Measurements from ENCODE around the gene PNPLA7. TPM values are rescaled to one million over a fixed set of nuclear protein-coding genes. Genes with fewer than 3 reads are reported as not detected.

Gene PNPLA7
- total and polyA plus RNA-seq, 10 of the 15 experiments (the other 5 are each of a cell fraction or from before 2014, with no cell fraction given), result 0.04 to 0.85 (median 0.19) TPM; not detected in 1

DNA sequence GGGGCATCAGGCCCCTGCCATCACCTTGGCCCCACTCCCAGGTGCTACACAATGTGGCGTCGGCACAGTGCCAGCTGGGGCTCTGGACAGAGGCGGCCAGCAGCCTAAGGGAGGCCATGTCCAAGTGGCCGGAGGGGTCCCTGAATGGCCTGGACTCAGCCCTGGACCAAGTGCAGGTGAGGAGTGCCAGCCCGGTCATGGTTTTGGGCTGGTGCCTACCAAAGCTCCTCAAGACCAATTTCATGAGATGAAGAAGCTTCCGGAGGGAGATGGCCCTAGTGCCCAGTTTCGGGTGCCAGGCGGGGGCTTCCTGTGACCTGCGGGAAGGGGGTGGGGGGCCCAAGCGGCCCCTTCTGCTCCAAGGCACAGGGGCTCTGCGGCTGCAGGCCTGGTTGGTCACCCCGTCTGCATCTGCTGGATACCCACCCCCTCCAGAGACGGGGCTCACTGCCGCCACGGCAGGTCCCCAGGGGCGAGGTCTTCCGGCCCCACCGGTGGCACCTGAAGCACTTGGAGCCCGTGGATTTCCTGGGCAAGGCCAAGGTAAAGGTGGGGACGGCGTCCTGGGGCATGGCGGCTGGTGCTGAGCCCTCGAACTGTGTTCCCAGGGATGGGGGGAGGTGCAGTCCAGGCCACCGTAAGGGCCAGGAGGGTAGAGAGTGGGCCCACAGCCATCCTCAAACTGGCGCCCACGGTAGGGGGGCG lies 121.2 kb downstream of the PNPLA7 start:
- WGBS (ENCODE audit: insufficient coverage, insufficient replicate concordance, low lambda C conversion rate, missing lambda C conversion rate), result 7% methylated on average over 25 of the region's 27 CpGs
- Histone ChIP-seq H3K4me2 (ENCODE audit: control insufficient read depth, insufficient read depth) (no peak overlapping the region), H3K9ac (ENCODE audit: control insufficient read depth, insufficient read depth, low read length) (no peak overlapping the region), H3K36me3 (ENCODE audit: control insufficient read depth in 2 of 2, insufficient read depth in 2 of 2, low read length in 1 of 2) (no peaks in the 10 kb centered on the region), H3K4me1 (ENCODE audit: control insufficient read depth, insufficient read depth, low read length) (peaks cover 6% of the 10 kb centered on the region; the same call in 1 of the 2 replicates), H4K20me1 (ENCODE audit: control insufficient read depth, insufficient read depth) (no peaks in the 10 kb centered on the region), H3K9me3 (replicated peaks; ENCODE audit: control insufficient read depth, insufficient read depth, low read length) (no peaks in the 10 kb centered on the region), H3K27ac (ENCODE audit: control insufficient read depth, insufficient read depth) (no peak overlapping the region), H3K4me3 (no peak overlapping the region), H3K27me3 (replicated peaks in 1 of 2; ENCODE audit: control insufficient read depth in 2 of 2, insufficient read depth in 2 of 2, low read length in 1 of 2) (no peaks in the 10 kb centered on the region; a peak in 2 of 4 replicates), H3K79me2 (ENCODE audit: control insufficient read depth, insufficient read depth, low read length) (no peaks in the 10 kb centered on the region), H2AFZ (ENCODE audit: control insufficient read depth, low read depth, low read length) (no peak overlapping the region)
- RAD21 ChIA-PET (ENCODE audit: unreplicated experiment), result no interaction called here
- CTCF ChIA-PET, result no interaction called here
- ATAC-seq (peak; percentile 13), DNase-seq (ENCODE audit: low read depth, low spot score) (no peak), FAIRE-seq (no peak)
- POLR2A ChIA-PET, result no interaction called here
- no TSS peak for BruUV-seq (replicated peaks)
- TF ChIP-seq NFIC (IDR thresholded peaks at IDR 0.05; ENCODE audit: low read depth, low read length) (no peak), PAX5 (IDR thresholded peaks at IDR 0.05; ENCODE audit: borderline replicate concordance, low read depth, low read length) (no peak)
- in situ Hi-C loops (cut with MboI), result no loop called here
- SMC1A ChIA-PET (ENCODE audit: uncharacterized antibody, unreplicated experiment), result no interaction called here
- intact Hi-C loops (cut with micrococcal nuclease; ENCODE audit: unreplicated experiment), result loop anchor here (10.0 kb wide), 1 partner anchor 106 kb away; no protein-coding TSS in a partner anchor

DNA sequence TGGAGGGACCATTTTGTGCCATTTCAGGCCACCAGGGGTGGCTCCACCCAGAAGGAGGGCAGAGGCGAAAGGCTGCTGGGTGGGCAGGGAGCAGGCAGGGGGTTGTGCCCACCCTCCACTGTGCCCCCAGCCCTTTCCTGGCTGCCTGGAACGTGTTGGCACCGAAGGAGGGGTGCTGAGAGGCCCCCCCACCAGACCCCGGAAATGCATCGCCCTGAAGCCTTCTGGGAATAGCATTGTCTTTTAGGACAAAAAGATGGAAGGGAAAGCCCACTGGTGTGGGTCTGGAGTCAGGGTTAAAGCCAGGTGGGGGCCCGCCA lies 121.9 kb downstream of the PNPLA7 start:
- Histone ChIP-seq H3K27ac (ENCODE audit: control insufficient read depth, insufficient read depth) (no peak overlapping the region), H3K36me3 (ENCODE audit: control insufficient read depth in 2 of 2, insufficient read depth in 2 of 2, low read length in 1 of 2) (no peaks in the 10 kb centered on the region), H3K9ac (ENCODE audit: control insufficient read depth, insufficient read depth, low read length) (no peak overlapping the region), H3K4me2 (ENCODE audit: control insufficient read depth, insufficient read depth) (no peak overlapping the region), H3K4me3 (no peak overlapping the region), H3K27me3 (replicated peaks in 1 of 2; ENCODE audit: control insufficient read depth in 2 of 2, insufficient read depth in 2 of 2, low read length in 1 of 2) (no peaks in the 10 kb centered on the region; a peak in 2 of 4 replicates), H3K9me3 (replicated peaks; ENCODE audit: control insufficient read depth, insufficient read depth, low read length) (no peaks in the 10 kb centered on the region), H4K20me1 (ENCODE audit: control insufficient read depth, insufficient read depth) (no peaks in the 10 kb centered on the region), H3K4me1 (ENCODE audit: control insufficient read depth, insufficient read depth, low read length) (peaks cover 6% of the 10 kb centered on the region; the same call in 1 of the 2 replicates), H2AFZ (ENCODE audit: control insufficient read depth, low read depth, low read length) (no peak overlapping the region), H3K79me2 (ENCODE audit: control insufficient read depth, insufficient read depth, low read length) (no peaks in the 10 kb centered on the region)
- FAIRE-seq (no peak), DNase-seq (ENCODE audit: low read depth, low spot score) (no peak), ATAC-seq (no peak)
- POLR2A ChIA-PET, result no interaction called here
- RAD21 ChIA-PET (ENCODE audit: unreplicated experiment), result no interaction called here
- SMC1A ChIA-PET (ENCODE audit: uncharacterized antibody, unreplicated experiment), result no interaction called here
- intact Hi-C loops (cut with micrococcal nuclease; ENCODE audit: unreplicated experiment), result loop anchor here (10.0 kb wide), 1 partner anchor 107 kb away; no protein-coding TSS in a partner anchor
- CTCF ChIA-PET, result interaction anchor here (1.3 kb wide), 1 partner anchor 16 kb away, joined by 5 read pairs; no protein-coding TSS in a partner anchor
- 26% methylated on average over 5 of the region's 6 CpGs for WGBS (ENCODE audit: insufficient coverage, insufficient replicate concordance, low lambda C conversion rate, missing lambda C conversion rate)
- BruUV-seq (replicated peaks), result no TSS peak
- in situ Hi-C loops (cut with MboI), result no loop called here
- TF ChIP-seq YBX1 (IDR thresholded peaks at IDR 0.05) (no peak), TCF7 (IDR thresholded peaks at IDR 0.05; ENCODE audit: borderline replicate concordance) (no peak), KLF5 (IDR thresholded peaks at IDR 0.05; ENCODE audit: partially characterized antibody) (no peak), GABPA (IDR thresholded peaks at IDR 0.05; ENCODE audit: low read depth) (no peak), EP300 (IDR thresholded peaks at IDR 0.05; ENCODE audit: borderline replicate concordance in 1 of 2, control insufficient read depth in 1 of 2, low read depth in 2 of 2, low read length in 2 of 2) (no peak), BHLHE40 (IDR thresholded peaks at IDR 0.05; ENCODE audit: borderline replicate concordance in 1 of 2, low read depth in 2 of 2, low read length in 1 of 2) (no peak), HCFC1 (IDR thresholded peaks at IDR 0.05; ENCODE audit: low read length) (no peak), SMARCA5 (IDR thresholded peaks at IDR 0.05) (no peak), ASH2L (IDR thresholded peaks at IDR 0.05; ENCODE audit: borderline replicate concordance, low read depth) (no peak), LARP7 (IDR thresholded peaks at IDR 0.05) (no peak), NFYA (IDR thresholded peaks at IDR 0.05; ENCODE audit: borderline replicate concordance, low read depth, low read length) (no peak), ZBED1 (IDR thresholded peaks at IDR 0.05; ENCODE audit: borderline replicate concordance) (no peak)
- TF ChIP-seq, protein P1, sequence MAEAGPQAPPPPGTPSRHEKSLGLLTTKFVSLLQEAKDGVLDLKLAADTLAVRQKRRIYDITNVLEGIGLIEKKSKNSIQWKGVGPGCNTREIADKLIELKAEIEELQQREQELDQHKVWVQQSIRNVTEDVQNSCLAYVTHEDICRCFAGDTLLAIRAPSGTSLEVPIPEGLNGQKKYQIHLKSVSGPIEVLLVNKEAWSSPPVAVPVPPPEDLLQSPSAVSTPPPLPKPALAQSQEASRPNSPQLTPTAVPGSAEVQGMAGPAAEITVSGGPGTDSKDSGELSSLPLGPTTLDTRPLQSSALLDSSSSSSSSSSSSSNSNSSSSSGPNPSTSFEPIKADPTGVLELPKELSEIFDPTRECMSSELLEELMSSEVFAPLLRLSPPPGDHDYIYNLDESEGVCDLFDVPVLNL (IDR thresholded peaks at IDR 0.05; ENCODE audit: low read depth, low read length), result no peak
- TF ChIP-seq, protein P2, sequence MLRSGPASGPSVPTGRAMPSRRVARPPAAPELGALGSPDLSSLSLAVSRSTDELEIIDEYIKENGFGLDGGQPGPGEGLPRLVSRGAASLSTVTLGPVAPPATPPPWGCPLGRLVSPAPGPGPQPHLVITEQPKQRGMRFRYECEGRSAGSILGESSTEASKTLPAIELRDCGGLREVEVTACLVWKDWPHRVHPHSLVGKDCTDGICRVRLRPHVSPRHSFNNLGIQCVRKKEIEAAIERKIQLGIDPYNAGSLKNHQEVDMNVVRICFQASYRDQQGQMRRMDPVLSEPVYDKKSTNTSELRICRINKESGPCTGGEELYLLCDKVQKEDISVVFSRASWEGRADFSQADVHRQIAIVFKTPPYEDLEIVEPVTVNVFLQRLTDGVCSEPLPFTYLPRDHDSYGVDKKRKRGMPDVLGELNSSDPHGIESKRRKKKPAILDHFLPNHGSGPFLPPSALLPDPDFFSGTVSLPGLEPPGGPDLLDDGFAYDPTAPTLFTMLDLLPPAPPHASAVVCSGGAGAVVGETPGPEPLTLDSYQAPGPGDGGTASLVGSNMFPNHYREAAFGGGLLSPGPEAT (IDR thresholded peaks at IDR 0.05; ENCODE audit: low read depth), result no peak

Measured in GM12878 (cell line).